ENCODE results near the gene ZNF780B. TPM values are rescaled to one million over a fixed set of nuclear protein-coding genes. Genes with fewer than 3 reads are reported as not detected.
"Not testable (repeated sequence)": the region's sequence is repeated elsewhere in the genome, so short reads cannot be mapped to it uniquely, and the experiment has no call there.

The ZNF780B gene
- total RNA-seq, 1 donor from 2014 or later: 30.5 TPM

GRCh38 chr19:40053491-40053890 is 2.5 kb downstream of the ZNF780B start:
- Histone ChIP-seq H3K4me1 (peaks cover 5% of the 10 kb centered on the region), H3K4me2 (no peak overlapping the region), H3K79me2 (ENCODE audit: low read depth) (peaks cover 55% of the 10 kb centered on the region), H2AFZ (replicated peaks) (no peak overlapping the region), H3F3A (ENCODE audit: low read depth) (no peaks in the 10 kb centered on the region), H3K4me3 (no peak overlapping the region), H3K27me3 (no peaks in the 10 kb centered on the region), H3K27ac (no peak overlapping the region), H4K20me1 (ENCODE audit: low read depth) (no peaks in the 10 kb centered on the region), H3K9ac (no peak overlapping the region), H3K9me3 (ENCODE audit: low read depth) (peaks cover 6% of the 10 kb centered on the region), H3K36me3 (no peaks in the 10 kb centered on the region)
- Mint-ChIP-seq H3K27me3 (ENCODE audit: insufficient read depth, low read depth) (peaks cover 4% of the 10 kb centered on the region), H3K36me3 (peaks cover 48% of the 10 kb centered on the region), H3K9me3 (peaks cover 55% of the 10 kb centered on the region), H3K4me3 (no peak overlapping the region), H3K27ac (no peak overlapping the region), H3K4me1 (peaks cover 19% of the 10 kb centered on the region)
- DNase-seq (ENCODE audit: low spot score): no peak
- no peak for TF ChIP-seq EZH2phosphoT487 (IDR thresholded peaks at IDR 0.05)
- TF ChIP-seq CTCF (IDR thresholded peaks at IDR 0.05): no peak
- no peak for TF ChIP-seq EZH2 (IDR thresholded peaks at IDR 0.05)

- H3K4me3 ChIP-seq; H3F3A ChIP-seq (ENCODE audit: low read depth); H3K27ac Mint-ChIP-seq; H3K4me1 ChIP-seq; H3K4me3 Mint-ChIP-seq; H3K27me3 Mint-ChIP-seq (ENCODE audit: insufficient read depth, low read depth); H3K9ac ChIP-seq; DNase-seq (ENCODE audit: low spot score); H3K79me2 ChIP-seq (ENCODE audit: low read depth); H3K4me2 ChIP-seq; H3K27ac ChIP-seq; H4K20me1 ChIP-seq (ENCODE audit: low read depth); H3K27me3 ChIP-seq; H3K4me1 Mint-ChIP-seq; H2AFZ ChIP-seq (replicated peaks): not testable (repeated sequence)
- Mint-ChIP-seq H3K9me3 (peaks cover 59% of the 10 kb centered on the region), H3K36me3 (peaks cover 51% of the 10 kb centered on the region)
- H3K9me3 ChIP-seq (ENCODE audit: low read depth): peaks cover 18% of the 10 kb centered on the region
- peaks cover 30% of the 10 kb centered on the region for H3K36me3 ChIP-seq
Observed at GRCh38 chr19:40041718-40042117, 14.3 kb downstream of the ZNF780B start.

- not testable (repeated sequence) for H4K20me1 ChIP-seq (ENCODE audit: low read depth); H2AFZ ChIP-seq (replicated peaks); H3K36me3 ChIP-seq; H3K4me1 Mint-ChIP-seq; H3K9ac ChIP-seq; H3K4me3 Mint-ChIP-seq; DNase-seq (ENCODE audit: low spot score); H3K4me2 ChIP-seq; H3K27ac Mint-ChIP-seq; H3K27ac ChIP-seq; H3K27me3 Mint-ChIP-seq (ENCODE audit: insufficient read depth, low read depth); H3K4me3 ChIP-seq; H3K4me1 ChIP-seq; H3K79me2 ChIP-seq (ENCODE audit: low read depth); H3F3A ChIP-seq (ENCODE audit: low read depth); H3K27me3 ChIP-seq
- H3K9me3 ChIP-seq (ENCODE audit: low read depth): peaks cover 35% of the 10 kb centered on the region
- peaks cover 62% of the 10 kb centered on the region for H3K9me3 Mint-ChIP-seq
- H3K36me3 Mint-ChIP-seq: peaks cover 53% of the 10 kb centered on the region
Observed at GRCh38 chr19:40038047-40038446, 18.0 kb downstream of the ZNF780B start.

- Histone ChIP-seq H3K36me3 (peaks cover 4% of the 10 kb centered on the region), H3K4me3 (no peak overlapping the region), H2AFZ (replicated peaks) (no peak overlapping the region), H3K9me3 (ENCODE audit: low read depth) (peaks cover 49% of the 10 kb centered on the region), H4K20me1 (ENCODE audit: low read depth) (no peaks in the 10 kb centered on the region), H3K4me2 (no peak overlapping the region), H3K27me3 (no peaks in the 10 kb centered on the region), H3K79me2 (ENCODE audit: low read depth) (no peaks in the 10 kb centered on the region), H3F3A (ENCODE audit: low read depth) (peaks cover 8% of the 10 kb centered on the region), H3K4me1 (no peaks in the 10 kb centered on the region), H3K27ac (no peak overlapping the region), H3K9ac (no peak overlapping the region)
- DNase-seq (ENCODE audit: low spot score): no peak
- H3K4me3 Mint-ChIP-seq: no peak overlapping the region
- no peak overlapping the region for H3K27ac Mint-ChIP-seq
- no peak for TF ChIP-seq EZH2 (IDR thresholded peaks at IDR 0.05)
- no peak for TF ChIP-seq CTCF (IDR thresholded peaks at IDR 0.05)
- TF ChIP-seq EZH2phosphoT487 (IDR thresholded peaks at IDR 0.05): no peak
- H3K4me1 Mint-ChIP-seq: no peaks in the 10 kb centered on the region
- peaks cover 60% of the 10 kb centered on the region for H3K9me3 Mint-ChIP-seq
- peaks cover 53% of the 10 kb centered on the region for H3K36me3 Mint-ChIP-seq
- no peaks in the 10 kb centered on the region for H3K27me3 Mint-ChIP-seq (ENCODE audit: insufficient read depth, low read depth)
Observed at GRCh38 chr19:40035996-40036395, 20.0 kb downstream of the ZNF780B start.

Data from neural progenitor cell (in vitro differentiated cells).